Measurements from ENCODE around the gene SND1. TPM values are rescaled to one million over a fixed set of nuclear protein-coding genes. Genes with fewer than 3 reads are reported as not detected.

SND1 gene
- total and polyA plus RNA-seq, 2 donors from 2014 or later: 83.0 to 154 TPM

DNA sequence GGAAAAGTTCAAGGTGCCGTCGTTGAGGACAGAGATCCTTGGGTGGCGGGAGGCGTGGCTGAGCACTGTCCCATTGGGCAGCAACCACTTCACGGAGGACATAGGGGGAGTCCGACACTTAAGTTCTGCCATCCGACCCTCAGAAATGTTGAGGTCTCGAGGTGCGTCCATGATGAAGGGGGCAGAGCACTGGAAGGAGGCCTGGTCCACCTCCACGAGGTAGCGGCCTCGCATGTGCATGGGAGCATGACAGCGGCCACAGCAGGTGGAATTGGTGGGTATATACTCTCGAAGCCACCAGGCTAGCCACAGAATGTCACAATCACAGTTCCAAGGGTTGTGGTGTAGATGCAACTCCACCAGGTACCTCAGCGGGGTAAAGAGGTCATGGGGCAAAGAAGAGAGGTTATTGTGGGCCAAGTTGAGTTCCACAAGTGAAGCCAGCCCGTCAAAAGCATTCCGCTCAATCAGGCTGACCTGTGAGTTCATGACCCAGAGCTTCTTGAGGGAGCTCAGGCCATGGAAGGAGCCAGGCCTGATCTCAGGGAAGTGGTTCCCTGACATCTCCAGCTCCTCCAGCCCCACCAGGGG lies 377.5 kb downstream of the SND1 start:
- Histone ChIP-seq H3K4me1 (ENCODE audit: control insufficient read depth in 2 of 3, insufficient read depth in 2 of 3, low read depth in 1 of 3, low read length in 3 of 3) (peaks cover 0 to 10% (median 4%) of the 10 kb centered on the region in 3 donors), H3K36me3 (ENCODE audit: control insufficient read depth in 2 of 3, insufficient read depth in 3 of 3, low read length in 3 of 3) (peaks cover 0 to 3% (median 0%) of the 10 kb centered on the region in 3 donors), H3K27ac (ENCODE audit: low read depth in 2 of 2, low read length in 2 of 2) (no peak overlapping the region), H3K9me3 (ENCODE audit: control insufficient read depth in 2 of 3, insufficient read depth in 1 of 3, low read length in 3 of 3) (no peaks in the 10 kb centered on the region), H3K27me3 (ENCODE audit: control insufficient read depth, insufficient read depth, low read length) (peaks cover 10% of the 10 kb centered on the region), H3K9ac (ENCODE audit: low read length in 3 of 3) (no peak overlapping the region), H3K4me3 (ENCODE audit: low read length in 3 of 3) (no peak overlapping the region)
- TF ChIP-seq, protein P1, sequence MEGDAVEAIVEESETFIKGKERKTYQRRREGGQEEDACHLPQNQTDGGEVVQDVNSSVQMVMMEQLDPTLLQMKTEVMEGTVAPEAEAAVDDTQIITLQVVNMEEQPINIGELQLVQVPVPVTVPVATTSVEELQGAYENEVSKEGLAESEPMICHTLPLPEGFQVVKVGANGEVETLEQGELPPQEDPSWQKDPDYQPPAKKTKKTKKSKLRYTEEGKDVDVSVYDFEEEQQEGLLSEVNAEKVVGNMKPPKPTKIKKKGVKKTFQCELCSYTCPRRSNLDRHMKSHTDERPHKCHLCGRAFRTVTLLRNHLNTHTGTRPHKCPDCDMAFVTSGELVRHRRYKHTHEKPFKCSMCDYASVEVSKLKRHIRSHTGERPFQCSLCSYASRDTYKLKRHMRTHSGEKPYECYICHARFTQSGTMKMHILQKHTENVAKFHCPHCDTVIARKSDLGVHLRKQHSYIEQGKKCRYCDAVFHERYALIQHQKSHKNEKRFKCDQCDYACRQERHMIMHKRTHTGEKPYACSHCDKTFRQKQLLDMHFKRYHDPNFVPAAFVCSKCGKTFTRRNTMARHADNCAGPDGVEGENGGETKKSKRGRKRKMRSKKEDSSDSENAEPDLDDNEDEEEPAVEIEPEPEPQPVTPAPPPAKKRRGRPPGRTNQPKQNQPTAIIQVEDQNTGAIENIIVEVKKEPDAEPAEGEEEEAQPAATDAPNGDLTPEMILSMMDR (IDR thresholded peaks at IDR 0.05; ENCODE audit: borderline replicate concordance, extremely low read depth, insufficient read depth): no peak
- FAIRE-seq (no peak), DNase-seq (no peak)
- intact Hi-C loops (cut with DNase I): no loop called here

- H3K27ac ChIP-seq (ENCODE audit: low read depth in 2 of 2, low read length in 2 of 2): no peak overlapping the region
These were observed 378.3 kb downstream of the SND1 start for GRCh38 chr7:128030263-128030653.

DNA sequence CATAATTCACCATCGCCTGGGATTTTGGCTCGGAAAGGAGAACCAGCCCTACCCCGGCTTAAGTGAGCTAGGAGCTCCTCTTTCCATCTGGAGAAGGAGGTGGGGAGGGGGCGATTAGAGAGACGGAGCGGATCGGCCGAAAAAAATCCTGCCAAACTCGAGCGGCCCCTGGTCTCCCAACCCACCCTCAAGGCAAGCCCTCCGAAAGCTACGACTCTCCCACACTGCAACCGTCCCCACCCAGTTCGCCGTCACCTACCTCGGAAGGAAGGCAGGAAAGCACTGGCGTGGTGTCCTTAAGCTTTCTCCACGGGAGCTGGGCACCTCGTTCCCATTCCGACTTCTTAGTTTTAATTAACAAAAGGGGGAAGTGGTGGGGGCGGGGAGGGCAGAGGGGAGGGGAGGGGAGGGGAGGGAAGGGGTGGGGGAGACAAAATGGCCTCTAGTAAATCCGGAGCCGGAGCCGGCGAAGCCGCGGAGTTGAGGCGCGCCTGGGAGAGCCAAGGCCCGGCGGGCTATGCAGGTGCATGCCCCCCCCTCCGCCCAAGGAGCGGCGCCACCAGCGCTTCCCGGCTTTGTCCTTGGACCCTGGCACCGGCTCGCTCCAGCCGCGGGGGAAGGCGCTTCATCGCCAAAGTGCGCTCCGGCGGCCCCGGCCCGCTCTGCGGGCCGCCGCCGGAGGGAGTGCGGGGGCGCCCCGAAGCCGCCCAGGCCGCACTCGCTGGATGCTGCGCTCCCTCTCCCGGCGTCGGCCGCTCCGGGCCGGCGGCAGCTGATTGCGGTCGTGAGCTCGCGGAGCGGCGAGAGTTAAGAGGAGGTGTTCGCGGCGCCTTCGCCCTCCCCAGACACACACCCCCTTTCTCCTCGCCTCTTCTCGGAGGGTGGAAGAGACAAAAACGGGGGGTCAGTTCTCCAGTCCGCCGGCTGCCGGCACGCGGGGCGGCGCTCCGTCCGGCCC lies 378.9 kb downstream of the SND1 start, which contains the start of gene LRRC4:
Gene LRRC4 (minus strand): TSS at position 784 of the 958 bp plus-strand sequence. CDS start 797 bp downstream, outside the sequence.
- DNase-seq (peak; percentile 62 to 78 (median 76)), FAIRE-seq (no peak)
- Histone ChIP-seq H3K36me3 (ENCODE audit: control insufficient read depth in 2 of 3, insufficient read depth in 3 of 3, low read length in 3 of 3) (peaks cover 0 to 3% (median 0%) of the 10 kb centered on the region in 3 donors), H3K27ac (ENCODE audit: low read depth in 2 of 2, low read length in 2 of 2) (no peak within 1 kb of the TSS), H3K9me3 (ENCODE audit: control insufficient read depth in 2 of 3, insufficient read depth in 1 of 3, low read length in 3 of 3) (no peaks in the 10 kb centered on the region), H3K4me1 (ENCODE audit: control insufficient read depth in 2 of 3, insufficient read depth in 2 of 3, low read depth in 1 of 3, low read length in 3 of 3) (peaks cover 0 to 7% (median 4%) of the 10 kb centered on the region in 3 donors), H3K9ac (ENCODE audit: low read length in 3 of 3) (peak within 1 kb of the TSS in 1 of 3 donors; percentile 33), H3K27me3 (ENCODE audit: control insufficient read depth, insufficient read depth, low read length) (peaks cover 10% of the 10 kb centered on the region), H3K4me3 (ENCODE audit: low read length in 3 of 3) (peak within 1 kb of the TSS; percentile 55 to 60 (median 60))
- TF ChIP-seq, protein P1 (IDR thresholded peaks at IDR 0.05; ENCODE audit: borderline replicate concordance, extremely low read depth, insufficient read depth): no peak
- intact Hi-C loops (cut with DNase I): no loop called here

More at GRCh38 chr7:128030263-128030653, 378.3 kb downstream of the SND1 start:
- TF ChIP-seq, protein P1 (IDR thresholded peaks at IDR 0.05; ENCODE audit: borderline replicate concordance, extremely low read depth, insufficient read depth): no peak
- H3K36me3 ChIP-seq (ENCODE audit: control insufficient read depth in 2 of 3, insufficient read depth in 3 of 3, low read length in 3 of 3): peaks cover 0 to 3% (median 0%) of the 10 kb centered on the region in 3 donors
- H3K27me3 ChIP-seq (ENCODE audit: control insufficient read depth, insufficient read depth, low read length): peaks cover 10% of the 10 kb centered on the region
- no peak overlapping the region for H3K9ac ChIP-seq (ENCODE audit: low read length in 3 of 3)
- H3K9me3 ChIP-seq (ENCODE audit: control insufficient read depth in 2 of 3, insufficient read depth in 1 of 3, low read length in 3 of 3): no peaks in the 10 kb centered on the region
- peak in 4 of 5 donors; percentile 18 to 54 (median 35) for DNase-seq
- no peak for FAIRE-seq
- intact Hi-C loops (cut with DNase I): no loop called here
- peaks cover 0 to 7% (median 4%) of the 10 kb centered on the region in 3 donors for H3K4me1 ChIP-seq (ENCODE audit: control insufficient read depth in 2 of 3, insufficient read depth in 2 of 3, low read depth in 1 of 3, low read length in 3 of 3)
- H3K4me3 ChIP-seq (ENCODE audit: low read length in 3 of 3): peak overlapping the region; percentile 26 to 55 (median 43)

All from kidney (tissue), 14 donors.